Ascending aorta (tissue), 2 donors: Measurements from ENCODE around the gene HMGXB3. TPM values are rescaled to one million over a fixed set of nuclear protein-coding genes. Genes with fewer than 3 reads are reported as not detected.
"Not testable (repeated sequence)": the region's sequence is repeated elsewhere in the genome, so short reads cannot be mapped to it uniquely, and the experiment has no call there.

Experiments
- DNase-seq, 2 donors: peaks; one replicate each; pipeline ENCODE4 v3.0.0-alpha.2; 2019; ENCODE audit warnings: low spot score in 2 of 2
- H3K27ac ChIP-seq, 2 donors: fragments of 200-600 bp; sonication (generic); one replicate each; pipeline ENCODE4 v1.5.1; 2016 to 2017; ENCODE audit warnings: mild to moderate bottlenecking in 1 of 2
- H3K27me3 ChIP-seq: fragments of 200-600 bp; sonication (generic); one replicate; pipeline ENCODE4 v1.5.1; 2017
- H3K36me3 ChIP-seq, 2 donors: fragments of 200-600 bp; sonication (generic); one replicate each; pipeline ENCODE4 v1.5.1; 2016
- H3K4me1 ChIP-seq, 2 donors: fragments of 200-600 bp; sonication (generic); one replicate each; pipeline ENCODE4 v1.5.1; 2016 to 2017; ENCODE audit warnings: mild to moderate bottlenecking in 1 of 2
- H3K4me3 ChIP-seq, 2 donors: fragments of 200-600 bp; sonication (generic); one replicate each; pipeline ENCODE4 v1.5.1; 2016 to 2017; ENCODE audit warnings: mild to moderate bottlenecking in 1 of 2
- H3K9me3 ChIP-seq, 2 donors: fragments of 200-600 bp; sonication (generic); one replicate each; pipeline ENCODE4 v1.5.1; 2016
- intact Hi-C: fragments of 100-400 bp; cut with DNase I; formaldehyde crosslinking; loops from one replicate; pipeline ENCODE4 v1.15.1; 2023
- total RNA-seq: library from RNA; depleted of rRNA; stranded (reverse); fragments of >200 nt; gene quantifications from one replicate; pipeline ENCODE4 v1.1.0, GENCODE V29; 2016
- TF ChIP-seq, protein P1 (sequence below), 3 experiments: fragments of 200-600 bp in 2 of 3; fragments of 450-650 bp in 1 of 3; sonication (generic) in 2 of 3; IDR thresholded peaks; one replicate each; pipeline ENCODE4 v1.5.1; 2016 to 2019; ENCODE audit warnings: antibody characterized with exemption in 3 of 3, mild to moderate bottlenecking in 1 of 3, moderate library complexity in 1 of 3

The HMGXB3 gene
- total RNA-seq, 1 donor from 2014 or later: 56.4 TPM

DNA sequence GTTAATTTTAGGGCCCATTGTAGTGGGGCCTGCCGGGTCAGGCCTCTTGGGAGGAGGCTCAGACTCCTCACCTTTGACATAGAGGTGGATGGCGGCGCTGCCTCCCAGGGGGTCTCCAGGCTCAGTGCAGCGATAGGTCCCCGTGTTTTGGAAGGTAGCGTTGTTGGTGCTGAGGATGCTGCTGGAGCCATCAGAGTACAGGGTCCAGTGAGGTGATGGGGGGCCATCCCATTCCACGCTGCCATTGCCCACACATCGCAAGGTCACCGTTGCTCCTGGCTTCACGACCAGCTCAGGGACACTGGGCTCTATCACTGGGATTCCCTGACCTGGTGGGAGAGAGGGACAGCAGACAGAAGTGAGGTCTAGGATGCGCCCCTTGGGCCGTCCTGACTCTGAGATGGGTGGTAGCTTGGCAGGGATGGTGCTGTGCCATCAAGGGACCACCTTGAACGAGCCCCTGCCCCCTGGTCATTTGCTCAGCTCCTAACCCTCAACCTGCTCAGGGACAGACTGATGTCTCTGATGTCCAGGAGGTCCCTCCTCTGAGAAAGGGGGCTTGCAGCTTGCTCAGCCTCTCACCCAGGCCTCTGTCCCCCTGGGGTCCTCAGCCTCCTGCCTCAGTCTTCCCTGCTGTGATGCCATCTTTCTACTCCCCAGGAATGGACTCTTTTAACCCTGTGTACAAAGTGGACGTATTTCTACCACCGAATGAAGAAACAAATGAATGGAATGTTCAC lies 80.3 kb downstream of the HMGXB3 start:
- intact Hi-C loops: no loop called here
- Histone ChIP-seq H3K27me3 (no peaks in the 10 kb centered on the region), H3K4me3 (no peak overlapping the region), H3K9me3 (no peaks in the 10 kb centered on the region), H3K27ac (no peak overlapping the region), H3K36me3 (no peaks in the 10 kb centered on the region), H3K4me1 (no peaks in the 10 kb centered on the region)
- peak in 1 of 2 donors; percentile 44 for DNase-seq
- TF ChIP-seq, protein P1, sequence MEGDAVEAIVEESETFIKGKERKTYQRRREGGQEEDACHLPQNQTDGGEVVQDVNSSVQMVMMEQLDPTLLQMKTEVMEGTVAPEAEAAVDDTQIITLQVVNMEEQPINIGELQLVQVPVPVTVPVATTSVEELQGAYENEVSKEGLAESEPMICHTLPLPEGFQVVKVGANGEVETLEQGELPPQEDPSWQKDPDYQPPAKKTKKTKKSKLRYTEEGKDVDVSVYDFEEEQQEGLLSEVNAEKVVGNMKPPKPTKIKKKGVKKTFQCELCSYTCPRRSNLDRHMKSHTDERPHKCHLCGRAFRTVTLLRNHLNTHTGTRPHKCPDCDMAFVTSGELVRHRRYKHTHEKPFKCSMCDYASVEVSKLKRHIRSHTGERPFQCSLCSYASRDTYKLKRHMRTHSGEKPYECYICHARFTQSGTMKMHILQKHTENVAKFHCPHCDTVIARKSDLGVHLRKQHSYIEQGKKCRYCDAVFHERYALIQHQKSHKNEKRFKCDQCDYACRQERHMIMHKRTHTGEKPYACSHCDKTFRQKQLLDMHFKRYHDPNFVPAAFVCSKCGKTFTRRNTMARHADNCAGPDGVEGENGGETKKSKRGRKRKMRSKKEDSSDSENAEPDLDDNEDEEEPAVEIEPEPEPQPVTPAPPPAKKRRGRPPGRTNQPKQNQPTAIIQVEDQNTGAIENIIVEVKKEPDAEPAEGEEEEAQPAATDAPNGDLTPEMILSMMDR (IDR thresholded peaks at IDR 0.05): no peak

DNA sequence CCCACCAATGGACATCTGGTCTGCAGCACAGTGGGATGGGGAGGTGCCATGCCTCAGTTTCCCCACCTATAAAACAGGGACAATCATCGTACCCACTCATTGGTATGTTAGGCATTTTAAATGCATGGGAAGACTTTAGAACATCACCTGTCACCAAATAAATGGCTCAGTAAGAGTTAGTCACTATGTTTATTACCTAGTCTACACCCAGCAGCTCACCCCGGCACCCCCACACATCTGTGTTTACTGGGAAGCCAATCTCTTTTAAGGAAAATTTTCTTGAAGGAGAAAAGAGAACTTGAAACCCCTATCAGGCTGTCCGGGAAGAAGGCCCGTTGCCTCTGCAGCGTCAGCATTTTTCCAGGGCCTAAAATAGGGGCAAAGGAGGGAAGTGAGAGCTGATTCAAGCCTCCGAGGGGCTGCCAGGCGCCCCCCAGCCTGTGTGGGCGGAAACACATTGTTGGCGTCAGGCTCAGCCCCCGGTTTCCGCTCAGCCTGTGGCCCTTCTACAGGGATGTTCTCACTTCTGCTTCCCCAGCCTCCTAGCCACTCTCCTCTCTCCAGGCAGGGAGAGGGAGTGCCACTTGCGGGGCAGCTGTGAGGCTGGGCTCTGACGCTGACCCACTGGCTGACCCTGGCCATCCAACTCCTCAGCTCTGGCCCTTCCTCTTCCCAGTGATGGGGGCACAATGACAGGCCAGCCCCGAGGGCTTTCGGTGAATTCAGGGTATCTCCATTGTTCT lies 81.2 kb downstream of the HMGXB3 start:
- Histone ChIP-seq H3K4me3 (no peak overlapping the region), H3K27me3 (no peaks in the 10 kb centered on the region), H3K36me3 (no peaks in the 10 kb centered on the region), H3K9me3 (no peaks in the 10 kb centered on the region), H3K4me1 (no peaks in the 10 kb centered on the region), H3K27ac (no peak overlapping the region)
- DNase-seq: peak; percentile 41 to 77
- intact Hi-C loops: no loop called here
- TF ChIP-seq, protein P1 (IDR thresholded peaks at IDR 0.05): no peak

DNA sequence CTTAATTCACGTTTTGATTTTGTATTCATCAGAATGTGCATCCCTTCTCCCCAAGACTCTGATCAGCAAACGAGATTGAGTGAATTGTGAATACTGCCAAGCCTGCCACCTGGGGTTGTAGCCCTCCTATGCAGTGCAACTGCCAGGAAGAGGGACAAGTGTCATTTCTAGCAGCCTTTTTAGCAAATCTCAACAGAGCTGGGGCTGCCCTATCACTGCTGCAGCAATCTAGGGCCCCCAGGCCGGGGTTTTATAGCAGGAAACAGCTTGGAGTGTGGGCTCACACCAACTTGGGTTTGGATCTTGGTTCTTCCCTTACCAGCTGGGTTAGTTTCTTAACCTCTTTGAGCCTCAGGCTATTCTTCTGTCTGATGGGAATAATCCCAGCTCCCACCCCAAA lies 81.8 kb downstream of the HMGXB3 start:
- H3K27ac ChIP-seq: no peak overlapping the region
- peak in 1 of 2 donors; percentile 54 for DNase-seq

DNA sequence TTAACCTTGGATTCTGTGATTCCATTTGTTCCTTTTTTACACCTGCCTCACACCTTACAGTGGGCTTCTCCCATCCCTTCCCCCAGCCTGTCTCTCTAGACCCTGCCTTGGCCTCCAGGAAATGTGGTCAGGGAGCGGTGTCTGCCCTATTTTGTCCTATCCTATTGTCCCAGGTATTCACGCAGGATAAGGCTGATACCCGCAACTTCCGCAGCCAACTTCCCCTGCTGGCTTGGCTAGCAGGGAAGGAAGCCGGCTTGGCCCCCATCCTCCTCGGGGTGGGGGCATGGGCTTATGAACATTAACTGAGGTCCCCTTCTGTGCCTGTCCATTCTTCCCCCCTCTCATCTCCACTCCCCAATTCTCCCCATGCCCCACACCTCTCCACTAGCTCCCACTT lies 82.3 kb downstream of the HMGXB3 start:
- Histone ChIP-seq H3K36me3 (no peaks in the 10 kb centered on the region), H3K9me3 (no peaks in the 10 kb centered on the region), H3K27me3 (no peaks in the 10 kb centered on the region), H3K4me1 (no peaks in the 10 kb centered on the region), H3K27ac (no peak overlapping the region), H3K4me3 (peak overlapping the region in 1 of 2 donors; percentile 12)
- DNase-seq: peak in 1 of 2 donors; percentile 59
- intact Hi-C loops: no loop called here
- TF ChIP-seq, protein P1 (IDR thresholded peaks at IDR 0.05): no peak

More for the DNA sequence above, 81.8 kb downstream of the HMGXB3 start:
- Histone ChIP-seq H3K9me3 (no peaks in the 10 kb centered on the region), H3K4me1 (no peaks in the 10 kb centered on the region), H3K27me3 (no peaks in the 10 kb centered on the region), H3K4me3 (peak overlapping the region in 1 of 2 donors; percentile 12), H3K36me3 (no peaks in the 10 kb centered on the region)
- intact Hi-C loops: no loop called here
- TF ChIP-seq, protein P1 (IDR thresholded peaks at IDR 0.05): no peak

DNA sequence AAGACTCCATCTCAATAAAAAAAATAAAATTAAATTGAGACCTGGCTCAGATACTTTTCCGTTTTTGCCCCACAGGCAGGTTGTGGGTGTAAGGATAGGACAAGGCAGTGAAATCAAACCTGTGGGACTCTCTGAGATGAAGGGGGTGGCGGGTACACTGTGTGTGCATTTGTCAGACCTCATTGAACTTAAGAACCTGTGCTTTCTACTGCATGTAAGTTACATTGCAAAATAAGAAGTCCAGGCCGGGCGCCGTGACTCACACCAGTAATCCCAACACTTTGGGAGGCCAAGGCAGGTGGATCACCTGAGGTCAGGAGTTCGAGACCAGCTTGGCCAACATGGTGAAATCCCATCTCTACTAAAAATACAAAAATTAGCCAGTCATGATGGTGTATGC lies 84.2 kb downstream of the HMGXB3 start:
- H3K4me1 ChIP-seq, intact Hi-C loops, H3K27ac ChIP-seq, H3K27me3 ChIP-seq, H3K9me3 ChIP-seq, H3K36me3 ChIP-seq: not testable (repeated sequence)
- H3K4me3 ChIP-seq: peak overlapping the region in 1 of 2 donors; percentile 19
- peak in 1 of 2 donors; percentile 42 for DNase-seq
